ENCODE data around the gene PPP1CC.

PPP1CC gene

GRCh38 chr12:110687396-110688169, 55.1 kb downstream of the PPP1CC start:
- 91 to 98% methylated on average over 14 to 15 of the region's 15 CpGs for WGBS, 2 experiments (ENCODE audit: insufficient coverage in 2 of 2)
- Histone ChIP-seq H3K9me3 (ENCODE audit: control insufficient read depth, low read length) (peaks cover 3% of the 10 kb centered on the region), H3K36me3 (ENCODE audit: control insufficient read depth, insufficient read depth, low read length) (no peaks in the 10 kb centered on the region), H3K4me3 (ENCODE audit: extremely low read depth, insufficient read depth, low read length, poor library complexity, severe bottlenecking) (no peak overlapping the region), H3K27ac (ENCODE audit: low read depth, low read length, severe bottlenecking) (no peak overlapping the region), H3K4me1 (ENCODE audit: control insufficient read depth, insufficient read depth, low read length, poor library complexity, severe bottlenecking) (no peaks in the 10 kb centered on the region)

DNA sequence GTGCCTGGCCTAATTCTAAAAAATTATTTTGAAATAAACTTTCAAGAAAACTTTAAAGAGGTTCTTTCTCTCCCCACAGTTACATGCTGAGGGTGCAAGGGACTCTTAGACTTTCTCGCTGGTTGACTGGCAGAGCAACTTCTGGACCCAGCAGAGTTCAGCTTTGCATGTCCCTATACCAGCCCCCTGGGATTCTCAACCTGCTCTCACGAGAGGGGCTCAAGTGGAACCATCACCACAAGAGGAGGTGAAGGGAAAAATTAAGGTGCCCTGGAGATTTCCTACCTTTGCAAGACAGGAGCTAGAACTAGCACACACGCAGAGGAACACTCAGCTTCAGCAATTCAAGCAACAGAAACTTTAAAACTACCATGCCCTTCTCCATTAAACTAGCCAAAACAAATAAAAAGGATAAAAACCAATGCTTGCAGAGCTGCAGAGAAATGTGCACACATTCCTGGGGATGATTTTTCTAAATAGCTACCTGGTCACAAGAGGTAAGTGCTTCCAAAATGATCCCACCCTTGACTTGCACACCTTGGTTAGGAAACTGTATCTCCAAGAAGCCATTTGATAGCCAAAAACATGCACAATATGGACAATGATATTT, 56.3 kb downstream of the PPP1CC start:
- no peak overlapping the region for H3K27ac ChIP-seq (ENCODE audit: low read depth, low read length, severe bottlenecking)
- peaks cover 3% of the 10 kb centered on the region for H3K9me3 ChIP-seq (ENCODE audit: control insufficient read depth, low read length)
- H3K4me3 ChIP-seq (ENCODE audit: extremely low read depth, insufficient read depth, low read length, poor library complexity, severe bottlenecking), result no peak overlapping the region
- 77 to 89% methylated on average over 1 to 2 of the region's 3 CpGs for WGBS, 2 experiments (ENCODE audit: insufficient coverage in 2 of 2)
- no peaks in the 10 kb centered on the region for H3K4me1 ChIP-seq (ENCODE audit: control insufficient read depth, insufficient read depth, low read length, poor library complexity, severe bottlenecking)
- H3K36me3 ChIP-seq (ENCODE audit: control insufficient read depth, insufficient read depth, low read length), result no peaks in the 10 kb centered on the region

DNA sequence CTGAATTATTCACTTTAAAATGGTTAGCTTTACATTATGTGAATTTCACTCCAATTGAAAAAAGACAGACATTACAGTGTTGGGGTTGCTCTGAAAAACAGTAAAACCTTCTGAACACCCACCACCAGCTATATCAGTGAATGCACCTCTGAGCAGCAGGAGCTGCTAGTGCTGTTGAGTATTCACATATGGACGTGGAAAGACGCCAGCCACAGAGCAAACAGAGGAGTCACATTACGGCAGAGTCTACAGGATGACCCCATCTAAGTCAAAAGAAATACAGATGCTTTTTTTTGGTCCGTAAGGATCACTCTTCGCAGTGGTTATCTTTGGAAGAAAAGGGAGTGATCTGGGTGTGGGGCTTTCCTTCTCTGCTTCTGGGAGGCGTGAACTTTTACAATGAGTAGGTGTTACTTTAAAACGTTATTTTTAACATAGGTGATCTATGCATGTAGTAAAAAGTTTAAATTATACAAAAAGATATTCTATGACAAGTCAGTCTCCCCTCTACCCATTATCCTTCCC, 58.3 kb downstream of the PPP1CC start:
- Histone ChIP-seq H3K27ac (ENCODE audit: low read depth, low read length, severe bottlenecking) (no peak overlapping the region), H3K36me3 (ENCODE audit: control insufficient read depth, insufficient read depth, low read length) (no peaks in the 10 kb centered on the region), H3K4me1 (ENCODE audit: control insufficient read depth, insufficient read depth, low read length, poor library complexity, severe bottlenecking) (no peaks in the 10 kb centered on the region), H3K9me3 (ENCODE audit: control insufficient read depth, low read length) (peaks cover 3% of the 10 kb centered on the region), H3K4me3 (ENCODE audit: extremely low read depth, insufficient read depth, low read length, poor library complexity, severe bottlenecking) (no peak overlapping the region)
- WGBS, 2 experiments (ENCODE audit: insufficient coverage in 2 of 2), result 82 to 88% methylated on average over 4 to 5 of the region's 7 CpGs

GRCh38 chr12:110683888-110684287, 58.8 kb downstream of the PPP1CC start:
- Histone ChIP-seq H3K9me3 (ENCODE audit: control insufficient read depth, low read length) (peaks cover 3% of the 10 kb centered on the region), H3K4me3 (ENCODE audit: extremely low read depth, insufficient read depth, low read length, poor library complexity, severe bottlenecking) (no peak overlapping the region), H3K27ac (ENCODE audit: low read depth, low read length, severe bottlenecking) (no peak overlapping the region), H3K36me3 (ENCODE audit: control insufficient read depth, insufficient read depth, low read length) (no peaks in the 10 kb centered on the region), H3K4me1 (ENCODE audit: control insufficient read depth, insufficient read depth, low read length, poor library complexity, severe bottlenecking) (no peaks in the 10 kb centered on the region)
- WGBS, 2 experiments (ENCODE audit: insufficient coverage in 2 of 2), result 80 to 100% methylated on average over 1 of the region's 2 CpGs

- H3K4me1 ChIP-seq (ENCODE audit: control insufficient read depth, insufficient read depth, low read length, poor library complexity, severe bottlenecking), result no peaks in the 10 kb centered on the region
- no peak overlapping the region for H3K27ac ChIP-seq (ENCODE audit: low read depth, low read length, severe bottlenecking)
- no peaks in the 10 kb centered on the region for H3K36me3 ChIP-seq (ENCODE audit: control insufficient read depth, insufficient read depth, low read length)
- WGBS, 2 experiments (ENCODE audit: insufficient coverage in 2 of 2), result 89 to 100% methylated on average over 1 of the region's 1 CpG
- H3K9me3 ChIP-seq (ENCODE audit: control insufficient read depth, low read length), result peaks cover 3% of the 10 kb centered on the region
- H3K4me3 ChIP-seq (ENCODE audit: extremely low read depth, insufficient read depth, low read length, poor library complexity, severe bottlenecking), result no peak overlapping the region
Observed at GRCh38 chr12:110680032-110680431, 62.7 kb downstream of the PPP1CC start.

DNA sequence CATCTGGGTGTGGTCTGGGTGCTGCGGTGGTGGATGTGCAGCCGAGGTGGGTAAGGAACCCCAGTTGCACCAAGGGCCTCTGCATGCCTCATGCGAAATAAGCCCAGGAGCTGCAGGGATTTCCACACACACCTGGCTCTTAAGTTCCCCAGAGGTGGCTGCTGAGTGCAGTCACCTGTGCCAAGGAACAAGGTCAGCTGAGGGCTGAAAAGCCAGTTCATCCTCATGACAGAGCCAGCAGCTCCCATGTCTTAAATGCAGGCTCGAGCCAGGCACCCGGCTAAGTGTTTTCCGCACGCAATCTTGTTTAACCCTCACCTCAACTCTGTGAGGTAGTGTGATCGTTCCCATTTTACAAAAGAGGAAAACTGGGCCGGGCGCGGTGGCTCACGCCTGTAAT, 63.5 kb downstream of the PPP1CC start:
- WGBS, 2 experiments (ENCODE audit: insufficient coverage in 2 of 2), result 82 to 97% methylated on average over 5 to 7 of the region's 12 CpGs
- no peak overlapping the region for H3K4me3 ChIP-seq (ENCODE audit: extremely low read depth, insufficient read depth, low read length, poor library complexity, severe bottlenecking)

DNA sequence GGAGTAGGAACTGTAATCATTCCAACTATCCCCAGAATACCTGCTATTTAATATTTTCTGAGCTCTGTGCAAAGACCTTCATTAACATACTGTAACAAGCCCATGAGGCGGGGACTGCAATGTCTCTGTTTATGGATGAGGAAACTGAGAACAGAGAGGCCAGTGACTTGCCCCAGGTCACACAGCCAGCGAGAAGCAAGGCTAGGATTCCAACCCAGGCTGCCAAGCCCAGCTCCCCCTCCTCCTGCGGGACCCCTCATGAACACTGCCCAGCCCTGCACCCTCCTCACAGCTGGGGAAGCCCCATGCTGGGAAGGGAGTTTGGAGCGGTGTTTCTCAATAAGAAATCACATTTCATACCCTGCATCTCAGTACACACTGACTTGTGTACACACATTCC, 64.7 kb downstream of the PPP1CC start:
- 100% methylated on average over 1 to 2 of the region's 4 CpGs for WGBS, 2 experiments (ENCODE audit: insufficient coverage in 2 of 2)
- H3K4me3 ChIP-seq (ENCODE audit: extremely low read depth, insufficient read depth, low read length, poor library complexity, severe bottlenecking), result no peak overlapping the region
- H3K9me3 ChIP-seq (ENCODE audit: control insufficient read depth, low read length), result no peaks in the 10 kb centered on the region
- no peaks in the 10 kb centered on the region for H3K4me1 ChIP-seq (ENCODE audit: control insufficient read depth, insufficient read depth, low read length, poor library complexity, severe bottlenecking)
- H3K36me3 ChIP-seq (ENCODE audit: control insufficient read depth, insufficient read depth, low read length), result no peaks in the 10 kb centered on the region
- no peak overlapping the region for H3K27ac ChIP-seq (ENCODE audit: low read depth, low read length, severe bottlenecking)

More for the DNA sequence above, 63.5 kb downstream of the PPP1CC start:
- Histone ChIP-seq H3K9me3 (ENCODE audit: control insufficient read depth, low read length) (peaks cover 3% of the 10 kb centered on the region), H3K4me1 (ENCODE audit: control insufficient read depth, insufficient read depth, low read length, poor library complexity, severe bottlenecking) (no peaks in the 10 kb centered on the region), H3K27ac (ENCODE audit: low read depth, low read length, severe bottlenecking) (no peak overlapping the region), H3K36me3 (ENCODE audit: control insufficient read depth, insufficient read depth, low read length) (no peaks in the 10 kb centered on the region)

DNA sequence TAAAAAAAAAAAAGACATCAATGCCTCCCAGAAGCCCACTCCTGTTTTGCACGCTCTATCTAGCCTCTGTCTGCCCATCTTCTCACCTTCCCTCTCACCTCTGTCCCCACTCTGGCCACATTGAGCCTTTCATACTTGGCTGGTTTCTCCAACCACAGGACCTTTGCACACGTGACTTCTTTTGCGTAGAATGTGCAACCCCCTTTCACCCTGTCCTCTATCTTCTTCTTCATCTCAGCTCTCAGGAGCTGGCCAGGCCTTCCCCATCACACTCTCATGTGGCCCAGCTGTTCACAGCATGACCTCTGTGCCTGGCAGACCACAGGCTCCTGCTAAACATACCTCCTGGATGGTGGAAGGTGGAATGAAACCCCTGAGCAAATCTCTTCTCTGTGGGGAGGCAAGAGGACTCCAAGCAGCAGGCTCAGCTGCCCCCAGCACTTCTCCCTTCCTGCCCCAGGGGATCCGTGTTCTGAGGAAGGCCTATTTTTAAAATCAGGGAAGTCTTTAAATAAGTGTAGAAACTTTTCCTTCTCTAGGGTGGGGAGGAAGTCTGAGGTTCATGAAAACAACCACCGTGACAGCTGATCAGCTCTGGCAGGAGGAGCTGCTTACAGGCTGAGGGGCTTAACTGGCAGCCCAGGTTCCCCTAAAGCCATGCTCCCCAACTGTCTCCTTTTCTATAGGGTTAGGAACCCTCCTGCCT, 65.3 kb downstream of the PPP1CC start:
- no peak overlapping the region for H3K27ac ChIP-seq (ENCODE audit: low read depth, low read length, severe bottlenecking)
- H3K4me3 ChIP-seq (ENCODE audit: extremely low read depth, insufficient read depth, low read length, poor library complexity, severe bottlenecking), result no peak overlapping the region
- no peaks in the 10 kb centered on the region for H3K9me3 ChIP-seq (ENCODE audit: control insufficient read depth, low read length)
- no peaks in the 10 kb centered on the region for H3K4me1 ChIP-seq (ENCODE audit: control insufficient read depth, insufficient read depth, low read length, poor library complexity, severe bottlenecking)
- WGBS, 2 experiments (ENCODE audit: insufficient coverage in 2 of 2), result 83 to 92% methylated on average over 3 to 4 of the region's 5 CpGs
- no peaks in the 10 kb centered on the region for H3K36me3 ChIP-seq (ENCODE audit: control insufficient read depth, insufficient read depth, low read length)

DNA sequence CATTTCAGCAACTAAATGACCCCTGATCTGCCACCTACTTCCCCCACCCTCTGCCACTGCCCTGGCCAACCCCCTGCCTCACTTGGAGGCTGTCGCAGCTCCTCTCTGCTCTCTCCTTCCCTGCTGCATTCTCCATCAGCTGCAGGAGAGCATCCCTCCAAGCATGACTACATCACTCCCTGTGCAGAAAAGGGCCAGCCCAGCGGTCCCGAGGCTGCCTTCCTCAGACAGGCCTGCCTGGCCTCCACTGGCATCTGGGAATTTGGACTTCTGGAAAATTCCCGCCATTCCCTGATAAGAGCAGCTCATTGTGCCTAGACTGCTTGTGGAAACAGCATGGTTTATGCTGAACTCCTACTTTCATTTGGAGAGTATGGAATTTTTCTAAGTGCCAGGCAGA, 66.5 kb downstream of the PPP1CC start:
- 91 to 95% methylated on average over 4 of the region's 4 CpGs for WGBS, 2 experiments (ENCODE audit: insufficient coverage in 2 of 2)
- Histone ChIP-seq H3K27ac (ENCODE audit: low read depth, low read length, severe bottlenecking) (no peak overlapping the region), H3K36me3 (ENCODE audit: control insufficient read depth, insufficient read depth, low read length) (no peaks in the 10 kb centered on the region), H3K4me3 (ENCODE audit: extremely low read depth, insufficient read depth, low read length, poor library complexity, severe bottlenecking) (no peak overlapping the region), H3K4me1 (ENCODE audit: control insufficient read depth, insufficient read depth, low read length, poor library complexity, severe bottlenecking) (no peaks in the 10 kb centered on the region), H3K9me3 (ENCODE audit: control insufficient read depth, low read length) (no peaks in the 10 kb centered on the region)

DNA sequence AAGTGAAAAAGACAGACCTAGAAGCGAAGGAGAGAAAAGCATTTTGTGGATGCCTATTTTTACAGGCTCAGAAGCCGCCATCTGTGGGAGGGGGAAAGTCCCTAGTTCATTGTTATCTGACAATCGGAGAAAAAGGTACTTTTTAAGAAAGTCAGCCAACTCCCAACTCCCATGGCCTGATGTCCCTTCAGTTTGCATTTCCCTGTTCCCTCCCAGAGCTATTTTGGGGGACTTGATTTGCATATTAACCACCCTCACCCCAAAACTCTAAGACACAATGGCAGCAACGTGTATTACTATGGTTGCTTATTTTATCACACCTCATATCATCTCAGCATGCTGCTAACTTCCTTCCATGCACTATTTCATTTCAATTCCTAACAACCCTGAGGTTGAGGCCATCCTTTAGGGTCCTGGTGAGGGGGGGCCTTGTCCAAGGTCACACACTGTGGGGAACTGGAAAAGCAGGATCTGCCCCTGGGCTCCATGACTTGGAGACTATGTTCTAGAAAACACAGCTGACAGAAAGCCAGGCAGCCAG, 72.5 kb downstream of the PPP1CC start:
- Histone ChIP-seq H3K36me3 (ENCODE audit: control insufficient read depth, insufficient read depth, low read length) (no peaks in the 10 kb centered on the region), H3K4me3 (ENCODE audit: extremely low read depth, insufficient read depth, low read length, poor library complexity, severe bottlenecking) (no peak overlapping the region), H3K4me1 (ENCODE audit: control insufficient read depth, insufficient read depth, low read length, poor library complexity, severe bottlenecking) (no peaks in the 10 kb centered on the region), H3K9me3 (ENCODE audit: control insufficient read depth, low read length) (no peaks in the 10 kb centered on the region), H3K27ac (ENCODE audit: low read depth, low read length, severe bottlenecking) (no peak overlapping the region)
- WGBS, 2 experiments (ENCODE audit: insufficient coverage in 2 of 2), result 82 to 100% methylated on average over 3 of the region's 4 CpGs
